ENCODE data around the gene PLEKHG5. TPM values are rescaled to one million over a fixed set of nuclear protein-coding genes. Genes with fewer than 3 reads are reported as not detected.

Gene PLEKHG5
- polyA plus RNA-seq, 1 experiment = 4.2 TPM

DNA sequence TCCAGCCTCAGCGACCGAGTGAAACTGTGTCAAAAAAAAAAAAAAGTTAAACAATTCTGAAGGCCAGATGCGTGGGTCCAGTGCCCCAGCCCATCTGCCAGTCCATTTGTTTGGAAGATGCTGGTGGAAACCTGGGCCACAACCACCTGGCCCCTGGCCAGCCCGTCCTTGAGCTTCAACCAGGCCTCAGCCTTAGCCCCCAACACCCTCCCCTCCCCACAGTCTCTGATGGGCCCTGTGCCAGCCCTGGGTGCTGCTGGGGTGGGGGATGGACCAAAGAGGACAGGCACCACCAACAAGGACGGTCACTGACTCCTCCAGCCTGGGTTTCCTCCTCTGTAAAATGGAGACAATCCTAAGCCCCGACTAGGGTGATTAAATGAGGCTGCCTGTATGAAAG lies 19.6 kb upstream of the PLEKHG5 start:
- H3K9me3 ChIP-seq (ENCODE audit: control insufficient read depth, insufficient read depth, low read length) = no peaks in the 10 kb centered on the region; the same call in 1 of the 2 replicates
- ChIA-PET POLR2A (no interaction called here), CTCF (no interaction called here)
- no peak overlapping the region for H3K4me3 ChIP-seq (ENCODE audit: low read depth, low read length)
- H3K27me3 ChIP-seq (ENCODE audit: control insufficient read depth, insufficient read depth, low read length) = peaks cover 5% of the 10 kb centered on the region
- no peak overlapping the region for H3K27ac ChIP-seq (ENCODE audit: low read depth, low read length)
- no peak for DNase-seq (ENCODE audit: low read depth, low spot score)
- TF ChIP-seq, protein P1, sequence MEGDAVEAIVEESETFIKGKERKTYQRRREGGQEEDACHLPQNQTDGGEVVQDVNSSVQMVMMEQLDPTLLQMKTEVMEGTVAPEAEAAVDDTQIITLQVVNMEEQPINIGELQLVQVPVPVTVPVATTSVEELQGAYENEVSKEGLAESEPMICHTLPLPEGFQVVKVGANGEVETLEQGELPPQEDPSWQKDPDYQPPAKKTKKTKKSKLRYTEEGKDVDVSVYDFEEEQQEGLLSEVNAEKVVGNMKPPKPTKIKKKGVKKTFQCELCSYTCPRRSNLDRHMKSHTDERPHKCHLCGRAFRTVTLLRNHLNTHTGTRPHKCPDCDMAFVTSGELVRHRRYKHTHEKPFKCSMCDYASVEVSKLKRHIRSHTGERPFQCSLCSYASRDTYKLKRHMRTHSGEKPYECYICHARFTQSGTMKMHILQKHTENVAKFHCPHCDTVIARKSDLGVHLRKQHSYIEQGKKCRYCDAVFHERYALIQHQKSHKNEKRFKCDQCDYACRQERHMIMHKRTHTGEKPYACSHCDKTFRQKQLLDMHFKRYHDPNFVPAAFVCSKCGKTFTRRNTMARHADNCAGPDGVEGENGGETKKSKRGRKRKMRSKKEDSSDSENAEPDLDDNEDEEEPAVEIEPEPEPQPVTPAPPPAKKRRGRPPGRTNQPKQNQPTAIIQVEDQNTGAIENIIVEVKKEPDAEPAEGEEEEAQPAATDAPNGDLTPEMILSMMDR (IDR thresholded peaks at IDR 0.05; ENCODE audit: low read depth, low read length) = no peak

DNA sequence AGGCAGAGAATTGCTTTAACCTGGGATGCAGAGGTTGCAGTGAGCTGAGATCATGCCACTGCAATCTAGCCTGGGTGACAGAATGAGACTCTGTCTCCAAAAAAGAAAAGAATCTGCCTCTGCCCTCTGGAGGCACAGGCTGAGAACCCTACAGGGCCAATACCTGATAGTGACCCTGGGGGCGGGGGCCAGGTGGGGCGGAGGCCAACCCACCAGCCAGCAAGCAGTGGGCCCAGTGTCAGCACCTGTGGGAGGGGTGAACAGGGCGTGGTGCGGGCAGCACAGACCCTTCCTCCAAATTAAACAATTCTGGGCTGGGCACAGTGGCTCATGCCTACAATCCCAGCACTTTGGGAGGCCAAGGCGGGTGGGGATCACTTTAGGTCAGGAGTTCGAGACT lies 19.0 kb upstream of the PLEKHG5 start:
- CTCF ChIA-PET = no interaction called here
- no peaks in the 10 kb centered on the region; the same call in 1 of the 2 replicates for H3K9me3 ChIP-seq (ENCODE audit: control insufficient read depth, insufficient read depth, low read length)
- H3K27ac ChIP-seq (ENCODE audit: low read depth, low read length) = no peak overlapping the region
- POLR2A ChIA-PET = no interaction called here
- TF ChIP-seq, protein P1 (IDR thresholded peaks at IDR 0.05; ENCODE audit: low read depth, low read length) = no peak
- no peak overlapping the region for H3K4me3 ChIP-seq (ENCODE audit: low read depth, low read length)
- DNase-seq (ENCODE audit: low read depth, low spot score) = no peak
- H3K27me3 ChIP-seq (ENCODE audit: control insufficient read depth, insufficient read depth, low read length) = peaks cover 5% of the 10 kb centered on the region

DNA sequence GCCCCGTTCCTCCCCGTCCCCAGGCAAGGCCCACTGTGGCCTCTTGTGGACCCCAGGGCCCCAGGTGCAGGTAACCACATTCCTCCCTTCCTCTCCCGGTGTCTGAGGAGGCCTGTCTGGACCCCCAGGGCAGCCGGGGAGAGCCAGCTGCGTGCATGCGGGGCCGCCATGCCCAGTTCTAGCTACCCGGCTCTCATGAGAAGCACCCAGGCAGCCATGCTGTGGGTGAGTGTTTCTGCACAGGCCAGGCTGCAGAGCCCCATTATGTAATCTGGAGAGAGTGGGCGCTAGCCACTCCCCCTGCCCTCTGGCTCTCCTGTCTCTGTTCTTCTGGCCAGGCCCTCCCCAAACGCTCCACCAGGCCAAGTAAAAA lies 18.4 kb upstream of the PLEKHG5 start:
- ChIA-PET POLR2A (no interaction called here), CTCF (no interaction called here)
- peaks cover 5% of the 10 kb centered on the region for H3K27me3 ChIP-seq (ENCODE audit: control insufficient read depth, insufficient read depth, low read length)
- no peaks in the 10 kb centered on the region; the same call in 1 of the 2 replicates for H3K9me3 ChIP-seq (ENCODE audit: control insufficient read depth, insufficient read depth, low read length)
- TF ChIP-seq, protein P1 (IDR thresholded peaks at IDR 0.05; ENCODE audit: low read depth, low read length) = no peak
- no peak overlapping the region for H3K27ac ChIP-seq (ENCODE audit: low read depth, low read length)
- no peak overlapping the region for H3K4me3 ChIP-seq (ENCODE audit: low read depth, low read length)
- no peak for DNase-seq (ENCODE audit: low read depth, low spot score)

DNA sequence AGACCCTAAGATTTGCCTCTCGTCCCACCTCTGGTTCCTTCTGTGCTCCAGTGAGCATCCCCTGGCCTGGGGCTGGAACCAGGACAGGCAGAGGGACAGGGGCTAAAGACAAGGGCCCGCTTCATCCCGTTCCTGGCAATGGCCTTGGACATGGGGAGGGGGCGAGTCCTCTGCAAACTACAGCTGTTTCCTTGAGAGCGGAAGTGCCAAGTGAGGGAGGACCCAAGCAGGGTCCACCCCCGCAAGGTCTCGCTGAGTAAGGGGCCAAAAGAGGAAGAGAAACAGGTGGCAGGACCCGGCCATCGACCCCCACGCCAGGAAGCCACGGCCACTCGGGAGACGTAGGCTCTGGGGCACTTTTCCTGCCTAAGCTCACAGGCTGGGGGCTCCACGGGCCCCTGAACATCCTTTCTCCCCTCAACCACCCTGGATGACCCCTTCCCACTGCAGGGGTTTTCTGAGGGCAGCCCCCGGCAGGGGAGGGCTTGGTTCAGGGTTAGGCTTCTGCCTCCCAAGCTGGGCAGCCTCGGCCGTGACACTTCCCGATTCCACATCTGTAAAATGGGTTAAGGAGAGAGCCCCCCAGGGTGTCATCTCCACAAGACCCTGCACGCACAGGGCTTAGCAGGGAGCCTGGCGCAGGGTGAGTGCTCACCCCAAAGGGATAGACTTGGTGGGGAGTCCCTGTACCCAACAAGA lies 17.9 kb upstream of the PLEKHG5 start:
- ChIA-PET POLR2A (no interaction called here), CTCF (no interaction called here)
- Histone ChIP-seq H3K4me3 (ENCODE audit: low read depth, low read length) (no peak overlapping the region), H3K9me3 (ENCODE audit: control insufficient read depth, insufficient read depth, low read length) (no peaks in the 10 kb centered on the region; the same call in 1 of the 2 replicates), H3K27me3 (ENCODE audit: control insufficient read depth, insufficient read depth, low read length) (peaks cover 5% of the 10 kb centered on the region), H3K27ac (ENCODE audit: low read depth, low read length) (no peak overlapping the region)
- TF ChIP-seq, protein P1 (IDR thresholded peaks at IDR 0.05; ENCODE audit: low read depth, low read length) = no peak
- no peak for DNase-seq (ENCODE audit: low read depth, low spot score)

DNA sequence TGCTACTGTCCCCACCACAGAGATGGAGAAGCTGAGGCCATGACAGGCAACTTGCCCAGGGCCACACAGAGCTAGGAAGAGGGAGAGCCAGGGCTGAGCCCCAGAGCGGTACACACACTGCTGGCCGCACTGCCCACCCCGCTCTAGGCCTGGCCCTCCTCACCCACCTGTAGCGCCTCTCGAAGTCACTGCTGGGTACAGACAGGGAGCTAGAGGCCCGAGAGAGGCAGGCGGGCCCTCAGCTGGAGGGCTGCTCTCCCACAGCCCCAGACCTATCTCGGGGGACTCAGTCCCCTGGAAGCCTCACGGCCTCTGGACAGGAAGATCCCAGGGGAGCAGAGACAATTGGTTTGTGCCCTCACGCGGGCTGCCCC lies 17.3 kb upstream of the PLEKHG5 start:
- ChIA-PET CTCF (no interaction called here), POLR2A (no interaction called here)
- DNase-seq (ENCODE audit: low read depth, low spot score) = no peak
- H3K27me3 ChIP-seq (ENCODE audit: control insufficient read depth, insufficient read depth, low read length) = peaks cover 5% of the 10 kb centered on the region
- H3K9me3 ChIP-seq (ENCODE audit: control insufficient read depth, insufficient read depth, low read length) = no peaks in the 10 kb centered on the region; the same call in 1 of the 2 replicates
- no peak overlapping the region for H3K4me3 ChIP-seq (ENCODE audit: low read depth, low read length)
- TF ChIP-seq, protein P1 (IDR thresholded peaks at IDR 0.05; ENCODE audit: low read depth, low read length) = no peak
- H3K27ac ChIP-seq (ENCODE audit: low read depth, low read length) = no peak overlapping the region
